Mesodermal cell (in vitro differentiated cells): ENCODE measurements around the gene OLFML2B.

ENCODE experiments used
- H3K27ac ChIP-seq: 2 replicates; pipeline ENCODE4 v1.7.0; 2013; ENCODE audit warnings: mild to moderate bottlenecking, low read depth, low read length, moderate library complexity; ENCODE audit not compliant: severe bottlenecking
- H3K36me3 ChIP-seq: 2 replicates; pipeline ENCODE4 v1.7.1; 2013; ENCODE audit warnings: mild to moderate bottlenecking, low read length, moderate library complexity; ENCODE audit not compliant: control insufficient read depth, insufficient read depth
- H3K4me1 ChIP-seq: one replicate; pipeline ENCODE4 v1.7.1; 2013; ENCODE audit warnings: mild to moderate bottlenecking, low read length; ENCODE audit not compliant: insufficient read depth, control insufficient read depth, poor library complexity, severe bottlenecking
- H3K4me3 ChIP-seq: 2 replicates; pipeline ENCODE4 v1.7.0; 2013; ENCODE audit warnings: low read length, control low read depth, mild to moderate bottlenecking; ENCODE audit not compliant: insufficient read depth, poor library complexity, severe bottlenecking; ENCODE audit errors: extremely low read depth
- H3K9me3 ChIP-seq: 2 replicates; pipeline ENCODE4 v1.7.1; 2013; ENCODE audit warnings: mild to moderate bottlenecking, low read length, moderate library complexity; ENCODE audit not compliant: control insufficient read depth
- WGBS, 2 experiments: methylation state at CpG; one replicate each; pipeline ENCODE4 v1.1.5; 2013; ENCODE audit warnings: missing lambda C conversion rate in 2 of 2; ENCODE audit not compliant: insufficient coverage in 2 of 2; 5-methylcytosine and 5-hydroxymethylcytosine counted together

The OLFML2B gene

GRCh38 chr1:161994175-161994668 lies 29.4 kb downstream of the OLFML2B start:
- H3K36me3 ChIP-seq, result no peaks in the 10 kb centered on the region
- no peaks in the 10 kb centered on the region for H3K9me3 ChIP-seq
- no peaks in the 10 kb centered on the region for H3K4me1 ChIP-seq
- WGBS, 2 experiments, result 92 to 95% methylated on average over 8 to 9 of the region's 9 CpGs
- no peak overlapping the region for H3K27ac ChIP-seq
- no peak overlapping the region for H3K4me3 ChIP-seq

- 80 to 84% methylated on average over 5 to 9 of the region's 11 CpGs for WGBS, 2 experiments
- Histone ChIP-seq H3K4me3 (no peak overlapping the region), H3K27ac (no peak overlapping the region), H3K4me1 (no peaks in the 10 kb centered on the region), H3K36me3 (no peaks in the 10 kb centered on the region), H3K9me3 (no peaks in the 10 kb centered on the region)
Observed at GRCh38 chr1:161993576-161993975, 30.1 kb downstream of the OLFML2B start.

GRCh38 chr1:161989786-161990185 lies 33.9 kb downstream of the OLFML2B start:
- H3K9me3 ChIP-seq, result peaks cover 7% of the 10 kb centered on the region
- H3K36me3 ChIP-seq, result no peaks in the 10 kb centered on the region

GRCh38 chr1:161989108-161989507 lies 34.6 kb downstream of the OLFML2B start:
- H3K9me3 ChIP-seq, result peaks cover 7% of the 10 kb centered on the region
- H3K27ac ChIP-seq, result no peak overlapping the region
- no peaks in the 10 kb centered on the region for H3K4me1 ChIP-seq
- no peaks in the 10 kb centered on the region for H3K36me3 ChIP-seq
- no peak overlapping the region for H3K4me3 ChIP-seq

More at GRCh38 chr1:161989786-161990185, 33.9 kb downstream of the OLFML2B start:
- Histone ChIP-seq H3K27ac (no peak overlapping the region), H3K4me3 (no peak overlapping the region), H3K4me1 (no peaks in the 10 kb centered on the region)
- 94 to 100% methylated on average over 1 to 3 of the region's 5 CpGs for WGBS, 2 experiments

GRCh38 chr1:161988413-161988812 lies 35.3 kb downstream of the OLFML2B start:
- WGBS, 2 experiments, result 81 to 83% methylated on average over 3 to 4 of the region's 5 CpGs
- Histone ChIP-seq H3K4me3 (no peak overlapping the region), H3K36me3 (no peaks in the 10 kb centered on the region), H3K9me3 (peaks cover 7% of the 10 kb centered on the region), H3K27ac (no peak overlapping the region), H3K4me1 (no peaks in the 10 kb centered on the region)

GRCh38 chr1:161987872-161988271 lies 35.8 kb downstream of the OLFML2B start:
- H3K4me3 ChIP-seq, result no peak overlapping the region
- no peaks in the 10 kb centered on the region for H3K36me3 ChIP-seq
- WGBS, 2 experiments, result 92 to 93% methylated on average over 5 of the region's 5 CpGs
- no peak overlapping the region for H3K27ac ChIP-seq
- no peaks in the 10 kb centered on the region for H3K4me1 ChIP-seq
- H3K9me3 ChIP-seq, result peaks cover 7% of the 10 kb centered on the region

GRCh38 chr1:161987303-161987702 lies 36.4 kb downstream of the OLFML2B start:
- Histone ChIP-seq H3K36me3 (no peaks in the 10 kb centered on the region), H3K4me3 (no peak overlapping the region), H3K27ac (no peak overlapping the region), H3K4me1 (no peaks in the 10 kb centered on the region), H3K9me3 (peaks cover 7% of the 10 kb centered on the region)
- 83 to 100% methylated on average over 1 of the region's 1 CpG for WGBS, 2 experiments

- Histone ChIP-seq H3K4me1 (no peaks in the 10 kb centered on the region), H3K27ac (no peak overlapping the region), H3K9me3 (peaks cover 7% of the 10 kb centered on the region), H3K36me3 (no peaks in the 10 kb centered on the region), H3K4me3 (no peak overlapping the region)
- WGBS, 2 experiments, result 100% methylated on average over 1 to 2 of the region's 4 CpGs
Observed at GRCh38 chr1:161986328-161986727, 37.3 kb downstream of the OLFML2B start.

GRCh38 chr1:161985301-161985822 lies 38.3 kb downstream of the OLFML2B start:
- Histone ChIP-seq H3K27ac (no peak overlapping the region), H3K9me3 (peaks cover 7% of the 10 kb centered on the region)
- 95% methylated on average over 5 of the region's 5 CpGs for WGBS, 2 experiments

GRCh38 chr1:161983725-161984124 lies 39.9 kb downstream of the OLFML2B start:
- 95 to 96% methylated on average over 17 to 22 of the region's 22 CpGs for WGBS, 2 experiments
- Histone ChIP-seq H3K4me3 (no peak overlapping the region), H3K36me3 (no peaks in the 10 kb centered on the region), H3K9me3 (peaks cover 7% of the 10 kb centered on the region), H3K4me1 (no peaks in the 10 kb centered on the region), H3K27ac (no peak overlapping the region)

More at GRCh38 chr1:161985301-161985822, 38.3 kb downstream of the OLFML2B start:
- no peaks in the 10 kb centered on the region for H3K36me3 ChIP-seq
- H3K4me3 ChIP-seq, result no peak overlapping the region
- H3K4me1 ChIP-seq, result no peaks in the 10 kb centered on the region

GRCh38 chr1:161982917-161983316 lies 40.8 kb downstream of the OLFML2B start:
- Histone ChIP-seq H3K4me3 (no peak overlapping the region), H3K36me3 (no peaks in the 10 kb centered on the region), H3K27ac (no peak overlapping the region), H3K9me3 (peaks cover 7% of the 10 kb centered on the region), H3K4me1 (no peaks in the 10 kb centered on the region)
- WGBS, 2 experiments, result 80 to 95% methylated on average over 4 to 6 of the region's 9 CpGs
